H1 (cell line): ENCODE measurements around the gene MAP2K5. TPM values are rescaled to one million over a fixed set of nuclear protein-coding genes. Genes with fewer than 3 reads are reported as not detected.

Source experiments
- CTCF ChIA-PET: fragments of 300-600 bp; sonication (Branson Sonifier 250); formaldehyde crosslinking; loops from one replicate; lab custom pipeline; 2021; ENCODE audit not compliant: partially characterized antibody; lab: Charles Lee
- POLR2A ChIA-PET: fragments of 300-600 bp; sonication (Branson Sonifier 250); formaldehyde crosslinking; loops from one replicate; lab custom pipeline; 2021; ENCODE audit warnings: inconsistent platforms; ENCODE audit not compliant: partially characterized antibody; lab: Charles Lee
- DNase-seq, 2 experiments: peaks; one replicate each; pipeline versions ENCODE4 v3.0.0 to v3.0.0-alpha.2; 2010 to 2022; ENCODE audit warnings: low spot score in 2 of 2, low read depth in 1 of 2, mixed read lengths in 1 of 2
- FAIRE-seq: peaks from 2 replicates; lab custom pipeline; 2011; peaks lifted over from hg19 to GRCh38; lab: Jason Lieb, UNC
- H2AFZ ChIP-seq: 2 replicates; pipeline ENCODE4 v1.8.1; 2012; ENCODE audit warnings: low read length, inconsistent platforms
- H2AK5ac ChIP-seq: 2 replicates; pipeline ENCODE4 v1.6.1; 2013; ENCODE audit warnings: low read depth, low read length
- H2BK120ac ChIP-seq: replicated peaks from 2 replicates; pipeline ENCODE3; 2013; ENCODE audit warnings: low read depth, low read length, inconsistent platforms
- H2BK12ac ChIP-seq: 2 replicates; pipeline ENCODE4 v1.6.1; 2013; ENCODE audit warnings: low read depth, low read length
- H2BK15ac ChIP-seq: 2 replicates; pipeline ENCODE4 v1.6.1; 2013; ENCODE audit warnings: low read length
- H2BK20ac ChIP-seq: 2 replicates; pipeline ENCODE4 v1.6.1; 2013; ENCODE audit warnings: low read length
- H2BK5ac ChIP-seq: 2 replicates; pipeline ENCODE4 v1.6.1; 2013; ENCODE audit warnings: low read depth, low read length
- H3K14ac ChIP-seq: 2 replicates; pipeline ENCODE4 v1.6.1; 2013; ENCODE audit warnings: inconsistent platforms; ENCODE audit not compliant: insufficient read length
- H3K18ac ChIP-seq: 2 replicates; pipeline ENCODE4 v1.6.1; 2013; ENCODE audit warnings: low read length; ENCODE audit errors: extremely low read depth
- H3K23ac ChIP-seq: 2 replicates; pipeline ENCODE4 v1.6.1; 2013; ENCODE audit warnings: inconsistent platforms; ENCODE audit not compliant: insufficient read length
- H3K23me2 ChIP-seq: 2 replicates; pipeline ENCODE4 v1.6.1; 2013; ENCODE audit warnings: low read depth, low read length
- H3K27ac ChIP-seq: 2 replicates; pipeline ENCODE4 v1.6.1; 2011; ENCODE audit warnings: low read depth, low read length, inconsistent platforms
- H3K27me3 ChIP-seq, 4 experiments: replicated peaks in 1 of 4; 1 replicate in 1 of 4; 2 replicates in 3 of 4; pipeline versions ENCODE4 v1.6.1 to v1.8.1; 2011 to 2013; ENCODE audit warnings: low read length in 3 of 4, mild to moderate bottlenecking in 3 of 4, inconsistent platforms in 2 of 4, mixed read lengths in 2 of 4, moderate library complexity in 1 of 4; ENCODE audit not compliant: control insufficient read depth in 3 of 4, insufficient read depth in 3 of 4; ENCODE audit errors: extremely low read depth in 1 of 4
- H3K36me3 ChIP-seq, 4 experiments: 2 replicates each; pipeline versions ENCODE4 v1.6.1 to v1.8.1; 2011 to 2013; ENCODE audit warnings: mild to moderate bottlenecking in 4 of 4, low read length in 3 of 4, moderate library complexity in 2 of 4, control low read depth in 1 of 4, inconsistent platforms in 1 of 4; ENCODE audit not compliant: insufficient read depth in 4 of 4, control insufficient read depth in 2 of 4
- H3K4ac ChIP-seq: replicated peaks from 2 replicates; pipeline ENCODE3; 2013; ENCODE audit warnings: low read length, low read depth, mixed read lengths, inconsistent platforms; ENCODE audit not compliant: insufficient read length
- H3K4me1 ChIP-seq, 4 experiments: replicated peaks in 1 of 4; 1 replicate in 1 of 4; 2 replicates in 3 of 4; pipeline versions ENCODE4 v1.6.1 to v1.8.1; 2011 to 2013; ENCODE audit warnings: low read length in 3 of 4, inconsistent platforms in 2 of 4, mixed read lengths in 1 of 4; ENCODE audit not compliant: insufficient read depth in 4 of 4, control insufficient read depth in 3 of 4
- H3K4me2 ChIP-seq, 2 experiments: 2 replicates each; pipeline versions ENCODE4 v1.6.1 to v1.8.1; 2011 to 2013; ENCODE audit warnings: low read depth in 2 of 2, low read length in 2 of 2, control low read depth in 1 of 2, inconsistent platforms in 1 of 2, mild to moderate bottlenecking in 1 of 2; ENCODE audit not compliant: insufficient read depth in 1 of 2
- H3K4me3 ChIP-seq, 4 experiments: fragments of 200-600, 300-600 bp in 1 of 4; sonication (generic), shearing (Covaris generic), sonication (Bioruptor Twin) in 1 of 4; 2 replicates each; pipeline versions ENCODE4 v1.5.1 to v1.8.1; 2011 to 2016; ENCODE audit warnings: low read length in 4 of 4, low read depth in 3 of 4, control low read depth in 2 of 4, inconsistent platforms in 2 of 4, mild to moderate bottlenecking in 2 of 4, mixed read lengths in 1 of 4, moderate library complexity in 1 of 4; ENCODE audit not compliant: insufficient read depth in 2 of 4; ENCODE audit errors: extremely low read depth in 1 of 4
- H3K56ac ChIP-seq: replicated peaks from 2 replicates; pipeline ENCODE3; 2013; ENCODE audit warnings: low read depth, mild to moderate bottlenecking, mixed read lengths, low read length, inconsistent platforms; ENCODE audit not compliant: insufficient read length
- H3K79me1 ChIP-seq: 2 replicates; pipeline ENCODE4 v1.6.1; 2013; ENCODE audit warnings: low read depth, low read length, control low read depth
- H3K79me2 ChIP-seq, 2 experiments: 2 replicates each; pipeline versions ENCODE4 v1.6.1 to v1.8.1; 2012 to 2013; ENCODE audit warnings: low read length in 2 of 2, mild to moderate bottlenecking in 2 of 2, inconsistent platforms in 1 of 2; ENCODE audit not compliant: insufficient read depth in 2 of 2, control insufficient read depth in 1 of 2
- H3K9ac ChIP-seq, 4 experiments: replicated peaks in 1 of 4; 1 replicate in 1 of 4; 2 replicates in 3 of 4; pipeline versions ENCODE4 v1.6.1 to v1.8.1; 2011 to 2013; ENCODE audit warnings: low read depth in 3 of 4, low read length in 3 of 4, control low read depth in 2 of 4, mild to moderate bottlenecking in 2 of 4, moderate library complexity in 2 of 4, inconsistent platforms in 1 of 4; ENCODE audit errors: extremely low read depth in 1 of 4
- H3K9me3 ChIP-seq, 2 experiments: 2 replicates each; pipeline versions ENCODE4 v1.6.1 to v1.8.1; 2012 to 2013; ENCODE audit warnings: mild to moderate bottlenecking in 2 of 2, moderate library complexity in 2 of 2, control low read depth in 1 of 2, inconsistent platforms in 1 of 2, low read depth in 1 of 2, low read length in 1 of 2, mixed read lengths in 1 of 2; ENCODE audit not compliant: insufficient read depth in 2 of 2
- H4K20me1 ChIP-seq, 2 experiments: replicated peaks in 1 of 2; 2 replicates each; pipeline versions ENCODE3 to v1.8.1; 2011 to 2013; ENCODE audit warnings: inconsistent platforms in 2 of 2, low read length in 2 of 2, mild to moderate bottlenecking in 1 of 2; ENCODE audit not compliant: insufficient read depth in 2 of 2, control insufficient read depth in 1 of 2
- H4K5ac ChIP-seq: 2 replicates; pipeline ENCODE4 v1.6.1; 2013; ENCODE audit warnings: low read length, low read depth, mixed read lengths, inconsistent platforms; ENCODE audit not compliant: insufficient read length
- H4K8ac ChIP-seq: 2 replicates; pipeline ENCODE4 v1.8.0; 2013; ENCODE audit warnings: mild to moderate bottlenecking, moderate library complexity, low read length, inconsistent platforms; ENCODE audit not compliant: insufficient read depth; ENCODE audit errors: extremely low read depth
- H4K91ac ChIP-seq: replicated peaks from 2 replicates; pipeline ENCODE3; 2013; ENCODE audit warnings: low read length, mixed read lengths, inconsistent platforms; ENCODE audit not compliant: insufficient read length
- CBX8 ChIP-seq: fragments of 300-800, 300-1000 bp; sonication (generic); IDR thresholded peaks from 2 replicates; pipeline ENCODE4 v1.7.1; 2016; ENCODE audit warnings: low read depth, low read length, borderline replicate concordance
- CTBP2 ChIP-seq: IDR thresholded peaks from 2 replicates; pipeline ENCODE4 v1.7.0; 2011; ENCODE audit warnings: borderline replicate concordance, mild to moderate bottlenecking, moderate library complexity, mixed read lengths, low read length; ENCODE audit not compliant: insufficient read depth, insufficient read length
- EGR1 ChIP-seq: IDR thresholded peaks from 2 replicates; pipeline ENCODE4 v1.6.1; 2011; ENCODE audit warnings: low read depth, low read length, borderline replicate concordance
- EP300 ChIP-seq, 2 experiments: IDR thresholded peaks; 1 replicate in 1 of 2; 2 replicates in 1 of 2; pipeline ENCODE4 v1.6.1; 2011 to 2012; ENCODE audit warnings: low read depth in 2 of 2, low read length in 2 of 2, mild to moderate bottlenecking in 2 of 2, borderline replicate concordance in 1 of 2, inconsistent platforms in 1 of 2, moderate library complexity in 1 of 2
- NANOG ChIP-seq: IDR thresholded peaks from 2 replicates; pipeline ENCODE4 v1.6.1; 2011; ENCODE audit warnings: low read length, low read depth, mild to moderate bottlenecking, inconsistent platforms; ENCODE audit not compliant: insufficient read depth, poor library complexity, severe bottlenecking
- PHF8 ChIP-seq: fragments of 200-600 bp; sonication (generic); conservative IDR thresholded peaks from 2 replicates; pipeline ENCODE4 v1.7.1; 2012; ENCODE audit warnings: low read depth, mild to moderate bottlenecking, inconsistent platforms, low read length, moderate library complexity
- POLR2AphosphoS5 ChIP-seq: IDR thresholded peaks from 2 replicates; pipeline ENCODE4 v1.6.1; 2011; ENCODE audit warnings: low read depth, low read length
- POU5F1 ChIP-seq: IDR thresholded peaks from 2 replicates; pipeline ENCODE4 v1.6.1; 2011; ENCODE audit warnings: low read depth, mild to moderate bottlenecking, low read length, moderate library complexity
- RFX5 ChIP-seq: IDR thresholded peaks from 2 replicates; pipeline ENCODE4 v1.6.1; 2011; ENCODE audit warnings: low read depth, low read length, improper control_type of control experiment, borderline replicate concordance
- RXRA ChIP-seq: IDR thresholded peaks from 2 replicates; pipeline ENCODE4 v1.6.1; 2011; ENCODE audit warnings: low read depth, mild to moderate bottlenecking, low read length, moderate library complexity; ENCODE audit not compliant: insufficient read depth
- SIRT6 ChIP-seq: IDR thresholded peaks from one replicate; pipeline ENCODE4 v1.7.1; 2012; ENCODE audit warnings: low read length, inconsistent platforms
- SIX5 ChIP-seq: IDR thresholded peaks from 2 replicates; pipeline ENCODE4 v1.6.1; 2011; ENCODE audit warnings: mild to moderate bottlenecking, low read depth, low read length
- SP1 ChIP-seq: IDR thresholded peaks from 2 replicates; pipeline ENCODE4 v1.6.1; 2011; ENCODE audit warnings: low read depth, low read length
- ZNF274 ChIP-seq: IDR thresholded peaks from 2 replicates; pipeline ENCODE4 v1.7.0; 2012; ENCODE audit warnings: low read length, borderline replicate concordance; ENCODE audit errors: extremely low read depth
- WGBS, 2 experiments: shearing (Covaris generic) in 1 of 2; methylation state at CpG; one replicate each; pipeline versions ENCODE4 v1.1.6 to v1.1.7; 2013 to 2015; ENCODE audit warnings: low lambda C conversion rate in 2 of 2, mixed read lengths in 2 of 2, inconsistent platforms in 1 of 2, low coverage in 1 of 2, missing lambda C conversion rate in 1 of 2; ENCODE audit not compliant: insufficient replicate concordance in 2 of 2, insufficient coverage in 1 of 2, insufficient read length in 1 of 2; ENCODE audit errors: extremely low coverage in 1 of 2, missing lambda C conversion rate in 1 of 2; 5-methylcytosine and 5-hydroxymethylcytosine counted together
- polyA plus RNA-seq, 7 experiments: library from polyadenylated mRNA; depleted of rRNA in 3 of 7; stranded (reverse) in 5 of 7; unstranded in 2 of 7; fragments of >200 nt in 5 of 7; fragments of 200-250 nt in 2 of 7; gene quantifications; 1 replicate in 5 of 7; 2 replicates in 1 of 7; 4 replicates in 1 of 7; pipeline versions ENCODE4 v1.2.1 to v1.2.3, GENCODE V29; 2011 to 2013; ENCODE audit warnings: missing spikeins in 2 of 7, mixed read lengths in 2 of 7
- total RNA-seq: library from RNA; stranded (reverse); fragmentation: NEBNext Ultra II Directional; extraction: Animal tissue kit (Norgen Biotek cat#: 25700); gene quantifications from 2 replicates; pipeline ENCODE4 v1.2.1, GENCODE V29; 2021

MAP2K5 gene
- total and polyA plus RNA-seq, 2 of the 8 experiments (the other 6 are each of a cell fraction or from before 2014, with no cell fraction given), result 4.4 to 15.8 TPM

- H2AFZ ChIP-seq, result no peak overlapping the region
- no peak overlapping the region for H2BK120ac ChIP-seq
- H3K79me2 ChIP-seq, result no peaks in the 10 kb centered on the region
- H3K4me2 ChIP-seq, result no peak overlapping the region
- DNase-seq (no peak), FAIRE-seq (no peak)
- H3K4me1 ChIP-seq, result no peaks in the 10 kb centered on the region
- H3K4me3 ChIP-seq, result no peak overlapping the region
- no peak overlapping the region for H4K8ac ChIP-seq
- H4K91ac ChIP-seq, result no peak overlapping the region
- no peak overlapping the region for H2AK5ac ChIP-seq
- 87% methylated on average over 4 of the region's 4 CpGs; no CpG with 5 or more reads in 1 of the 2 experiments for WGBS, 2 experiments
- CTCF ChIA-PET, result interaction anchor here (1.2 kb wide), 1 partner anchor 11 kb away, joined by 3 read pairs; no protein-coding TSS in a partner anchor
- H3K9ac ChIP-seq, result no peak overlapping the region
- H3K27ac ChIP-seq, result no peak overlapping the region
- no peak overlapping the region for H2BK5ac ChIP-seq
- no peak overlapping the region for H2BK15ac ChIP-seq
- H3K14ac ChIP-seq, result no peak overlapping the region
- H3K79me1 ChIP-seq, result no peaks in the 10 kb centered on the region
- H3K18ac ChIP-seq, result no peak overlapping the region
- no peak overlapping the region for H3K4ac ChIP-seq
- H2BK20ac ChIP-seq, result no peak overlapping the region
- no peak overlapping the region for H3K23ac ChIP-seq
- H3K23me2 ChIP-seq, result no peaks in the 10 kb centered on the region
- H3K36me3 ChIP-seq, result no peaks in the 10 kb centered on the region
- H3K27me3 ChIP-seq, result no peaks in the 10 kb centered on the region
- POLR2A ChIA-PET, result no interaction called here
- H4K20me1 ChIP-seq, result no peaks in the 10 kb centered on the region
- H3K9me3 ChIP-seq, result no peaks in the 10 kb centered on the region
- H4K5ac ChIP-seq, result no peak overlapping the region
- no peak overlapping the region for H3K56ac ChIP-seq
- no peak overlapping the region for H2BK12ac ChIP-seq
- TF ChIP-seq CBX8, result no peak
- no peak for TF ChIP-seq ZNF274
- no peak for TF ChIP-seq PHF8
- no peak for TF ChIP-seq SIX5
- no peak for TF ChIP-seq EGR1
- no peak for TF ChIP-seq CTBP2
- no peak for TF ChIP-seq NANOG
- TF ChIP-seq POU5F1, result no peak
- TF ChIP-seq POLR2AphosphoS5, result no peak
- TF ChIP-seq SIRT6, result no peak
- TF ChIP-seq RFX5, result no peak
- no peak for TF ChIP-seq SP1
- TF ChIP-seq RXRA, result no peak
- TF ChIP-seq EP300 (IDR thresholded peaks at IDR 0.05; ENCODE audit: borderline replicate concordance in 1 of 2, low read depth in 2 of 2, low read length in 2 of 2), result no peak
Measured at GRCh38 chr15:67724691-67725375, 182.3 kb downstream of the MAP2K5 start.
